Measurements from ENCODE around the gene FNDC1.

DNA sequence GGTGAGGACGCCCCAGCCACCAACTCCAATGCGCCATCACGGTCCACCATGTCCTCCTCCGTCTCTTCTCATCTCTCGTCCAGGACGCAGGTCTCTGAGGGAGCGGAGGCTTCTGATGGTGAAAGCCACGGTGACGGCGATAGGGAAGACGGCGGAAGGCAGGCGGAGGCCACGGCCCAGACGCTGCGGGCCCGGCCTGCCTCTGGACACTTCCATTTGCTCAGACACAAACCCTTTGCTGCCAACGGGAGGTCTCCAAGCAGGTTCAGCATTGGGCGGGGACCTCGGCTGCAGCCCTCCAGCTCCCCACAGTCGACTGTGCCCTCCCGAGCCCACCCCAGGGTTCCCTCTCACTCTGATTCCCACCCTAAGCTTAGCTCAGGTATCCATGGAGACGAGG is 63.6 kb downstream of the FNDC1 start:
- no peak for TF ChIP-seq CTCF (IDR thresholded peaks at IDR 0.05)
- TF ChIP-seq ZFX (IDR thresholded peaks at IDR 0.05; ENCODE audit: borderline replicate concordance) = no peak
